Lower leg skin (tissue), 3 donors: Measurements from ENCODE around the gene TMC5.
"Not testable (repeated sequence)": the region's sequence is repeated elsewhere in the genome, so short reads cannot be mapped to it uniquely, and the experiment has no call there.

Source experiments
- POLR2A ChIP-seq, 2 donors: fragments of 450-650 bp; IDR thresholded peaks; one replicate each; pipeline ENCODE4 v1.6.1; 2016 to 2017; ENCODE audit warnings: antibody characterized with exemption in 2 of 2, mild to moderate bottlenecking in 1 of 2, moderate library complexity in 1 of 2
- TF ChIP-seq, protein P1 (sequence below), 3 donors: fragments of 450-650 bp; IDR thresholded peaks; one replicate each; pipeline ENCODE4 v1.5.1; 2016; ENCODE audit warnings: antibody characterized with exemption in 3 of 3, mild to moderate bottlenecking in 3 of 3, moderate library complexity in 2 of 3

DNA sequence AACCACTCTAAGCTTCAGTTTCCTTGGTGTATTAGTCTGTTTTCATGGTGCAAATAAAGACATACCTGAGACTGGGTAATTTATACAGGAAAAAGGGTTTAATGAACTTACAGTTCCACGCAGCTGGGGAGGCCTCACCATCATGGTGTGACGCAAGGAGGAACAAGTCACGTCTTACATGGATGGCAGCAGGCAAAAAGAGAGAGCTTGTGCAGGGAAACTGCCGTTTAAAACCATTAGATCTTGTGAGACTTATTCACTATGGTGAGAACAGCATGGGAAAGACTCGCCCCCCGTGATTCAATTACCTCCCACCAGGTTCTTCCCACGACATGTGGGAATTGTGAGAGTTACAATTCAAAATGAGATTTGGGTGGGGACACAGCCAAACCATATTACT, 45.1 kb upstream of the TMC5 start:
- not testable (repeated sequence) for TF ChIP-seq POLR2A (IDR thresholded peaks at IDR 0.05)
- TF ChIP-seq, protein P1, sequence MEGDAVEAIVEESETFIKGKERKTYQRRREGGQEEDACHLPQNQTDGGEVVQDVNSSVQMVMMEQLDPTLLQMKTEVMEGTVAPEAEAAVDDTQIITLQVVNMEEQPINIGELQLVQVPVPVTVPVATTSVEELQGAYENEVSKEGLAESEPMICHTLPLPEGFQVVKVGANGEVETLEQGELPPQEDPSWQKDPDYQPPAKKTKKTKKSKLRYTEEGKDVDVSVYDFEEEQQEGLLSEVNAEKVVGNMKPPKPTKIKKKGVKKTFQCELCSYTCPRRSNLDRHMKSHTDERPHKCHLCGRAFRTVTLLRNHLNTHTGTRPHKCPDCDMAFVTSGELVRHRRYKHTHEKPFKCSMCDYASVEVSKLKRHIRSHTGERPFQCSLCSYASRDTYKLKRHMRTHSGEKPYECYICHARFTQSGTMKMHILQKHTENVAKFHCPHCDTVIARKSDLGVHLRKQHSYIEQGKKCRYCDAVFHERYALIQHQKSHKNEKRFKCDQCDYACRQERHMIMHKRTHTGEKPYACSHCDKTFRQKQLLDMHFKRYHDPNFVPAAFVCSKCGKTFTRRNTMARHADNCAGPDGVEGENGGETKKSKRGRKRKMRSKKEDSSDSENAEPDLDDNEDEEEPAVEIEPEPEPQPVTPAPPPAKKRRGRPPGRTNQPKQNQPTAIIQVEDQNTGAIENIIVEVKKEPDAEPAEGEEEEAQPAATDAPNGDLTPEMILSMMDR (IDR thresholded peaks at IDR 0.05): not testable (repeated sequence)
